HepG2 (cell line): ENCODE results near the gene NLGN3. TPM values are rescaled to one million over a fixed set of nuclear protein-coding genes. Genes with fewer than 3 reads are reported as not detected.

ENCODE experiments used
- ASH2L ChIP-seq: fragments of 300-600, 200-600 bp; sonication (generic); IDR thresholded peaks from 2 replicates; pipeline ENCODE4 v1.7.0; 2017; ENCODE audit warnings: low read depth, mild to moderate bottlenecking, moderate library complexity, mixed read lengths, low read length; ENCODE audit not compliant: insufficient read length
- HNF4A ChIP-seq: sonication (generic); formaldehyde crosslinking; IDR thresholded peaks from 2 replicates; pipeline ENCODE4 v1.4.0; 2020; ENCODE audit warnings: missing genetic modification reagents
- HOXA7 ChIP-seq: sonication (generic); formaldehyde crosslinking; IDR thresholded peaks from 2 replicates; pipeline ENCODE4 v1.8.1; 2022; ENCODE audit warnings: mild to moderate bottlenecking, missing genetic modification reagents, moderate library complexity
- MED1 ChIP-seq: sonication (generic); formaldehyde crosslinking; IDR thresholded peaks from 2 replicates; pipeline ENCODE4 v1.4.0; 2020; ENCODE audit warnings: missing genetic modification reagents
- MIER2 ChIP-seq: IDR thresholded peaks from 2 replicates; pipeline ENCODE4 v1.6.1; 2016; ENCODE audit warnings: missing biosample characterization, missing genetic modification reagents
- NFYC ChIP-seq: IDR thresholded peaks from 2 replicates; pipeline ENCODE4 v1.6.1; 2016; ENCODE audit warnings: missing genetic modification reagents, missing compliant biosample characterization
- PATZ1 ChIP-seq: sonication (generic); formaldehyde crosslinking; IDR thresholded peaks from 2 replicates; pipeline ENCODE4 v1.4.0; 2020; ENCODE audit warnings: missing genetic modification reagents
- PAXIP1 ChIP-seq: sonication (generic); formaldehyde crosslinking; conservative IDR thresholded peaks from 2 replicates; pipeline ENCODE4 v1.4.0; 2020; ENCODE audit warnings: mild to moderate bottlenecking, missing genetic modification reagents, moderate library complexity
- RARA ChIP-seq: IDR thresholded peaks from 2 replicates; pipeline ENCODE4 v1.6.1; 2016; ENCODE audit warnings: missing genetic modification reagents, missing compliant biosample characterization
- RBM22 ChIP-seq: fragments of 200-400 bp; formaldehyde crosslinking; optimal IDR thresholded peaks from 2 replicates; pipeline ENCODE3; 2017; ENCODE audit warnings: mild to moderate bottlenecking, low read length, moderate library complexity
- SOX13 ChIP-seq, 3 experiments: fragments of 450-650 bp in 1 of 3; sonication (generic) in 1 of 3; formaldehyde crosslinking in 1 of 3; IDR thresholded peaks in 2 of 3; conservative IDR thresholded peaks in 1 of 3; 2 replicates each; pipeline versions ENCODE4 v1.5.0 to v1.6.1; 2016 to 2020; ENCODE audit warnings: antibody characterized with exemption in 1 of 3, mild to moderate bottlenecking in 1 of 3, missing compliant biosample characterization in 1 of 3, missing genetic modification reagents in 1 of 3, moderate library complexity in 1 of 3
- SOX5 ChIP-seq: IDR thresholded peaks from 2 replicates; pipeline ENCODE4 v1.6.1; 2016; ENCODE audit warnings: borderline replicate concordance
- TARDBP ChIP-seq: sonication (generic); formaldehyde crosslinking; IDR thresholded peaks from 2 replicates; pipeline ENCODE4 v1.8.0; 2022; ENCODE audit warnings: mild to moderate bottlenecking, missing genetic modification reagents
- ZNF501 ChIP-seq: sonication (generic); formaldehyde crosslinking; IDR thresholded peaks from 2 replicates; pipeline ENCODE4 v1.5.1; 2020; ENCODE audit warnings: mild to moderate bottlenecking, moderate library complexity, missing genetic modification reagents
- ZNF549 ChIP-seq: sonication (generic); formaldehyde crosslinking; IDR thresholded peaks from 2 replicates; pipeline ENCODE4 v1.5.0; 2020; ENCODE audit warnings: missing genetic modification reagents
- ZNF777 ChIP-seq: sonication (generic); formaldehyde crosslinking; IDR thresholded peaks from 2 replicates; pipeline ENCODE4 v1.4.0; 2020; ENCODE audit warnings: missing genetic modification reagents
- polyA plus RNA-seq, 8 experiments: library from polyadenylated mRNA; depleted of rRNA in 3 of 8; stranded (reverse) in 7 of 8; unstranded in 1 of 8; fragments of >200 nt; fragmentation: Illumina TruSeq in 4 of 8; extraction: Trizol in 4 of 8; gene quantifications; 2 replicates each; pipeline versions ENCODE4 v1.2.1 to v1.2.3, GENCODE V29; 2011 to 2016; ENCODE audit warnings: low read depth in 4 of 8, missing spikeins in 1 of 8, mixed read lengths in 1 of 8; ENCODE audit not compliant: insufficient read depth in 1 of 8
- total RNA-seq, 5 experiments: library from RNA; depleted of rRNA; stranded (reverse); fragments of >200 nt; fragmentation: Illumina TruSeq; extraction: Trizol; gene quantifications; 2 replicates each; pipeline ENCODE4 v1.2.3, GENCODE V29; 2016; ENCODE audit warnings: low read depth in 1 of 5
- TF ChIP-seq, protein P1 (sequence below): sonication (generic); formaldehyde crosslinking; IDR thresholded peaks from 2 replicates; pipeline ENCODE4 v1.4.0; 2020; ENCODE audit warnings: missing genetic modification reagents, borderline replicate concordance
- TF ChIP-seq, protein P2 (sequence below): sonication (generic); formaldehyde crosslinking; IDR thresholded peaks from 2 replicates; pipeline ENCODE4 v1.4.0; 2020; ENCODE audit warnings: missing genetic modification reagents

Gene NLGN3
- total and polyA plus RNA-seq, 2 of the 13 experiments (the other 11 are each of a cell fraction or from before 2014, with no cell fraction given): 0.04 to 0.16 TPM

DNA sequence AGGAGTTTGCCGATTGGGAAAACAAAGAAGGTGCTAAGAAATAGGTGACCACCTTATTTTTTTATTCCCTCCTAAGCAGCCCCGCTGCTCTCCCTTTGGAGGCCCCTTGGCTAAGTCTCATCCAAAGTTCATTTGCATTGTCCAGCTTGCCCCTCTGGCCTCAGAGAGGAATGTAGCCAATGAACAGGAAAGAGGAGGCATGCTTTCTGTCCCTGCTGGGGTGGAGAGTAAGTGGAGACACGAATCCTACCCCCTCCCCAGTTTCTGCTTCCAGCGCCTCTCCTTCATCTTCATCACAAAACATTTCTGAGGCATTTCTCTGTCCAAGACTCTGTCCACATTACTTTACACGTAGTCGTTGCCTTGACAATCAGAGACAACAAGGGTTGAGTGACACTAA is 38.7 kb downstream of the NLGN3 start (continued):
- TF ChIP-seq PATZ1 (peak; percentile 75), RARA (CRISPR knock-in tag) (peak; percentile 57; the same call in 1 of the 2 replicates), NFYC (CRISPR knock-in tag) (0 out of 2 replicates have a peak, but pooled peaks have one; percentile 16), MIER2 (CRISPR knock-in tag) (0 out of 2 replicates have a peak, but pooled peaks have one; percentile 24), HNF4A (CRISPR knock-in tag) (peak; percentile 79), ZNF777 (CRISPR knock-in tag) (0 out of 2 replicates have a peak, but pooled peaks have one; percentile 16), PAXIP1 (CRISPR knock-in tag) (peak; percentile 89), MED1 (CRISPR knock-in tag) (0 out of 2 replicates have a peak, but pooled peaks have one; percentile 35), ZNF549 (CRISPR knock-in tag) (no peak), SOX13 (IDR thresholded peaks at IDR 0.05) (no peak), SOX13 (CRISPR knock-in tag; conservative IDR thresholded peaks at IDR 0.05 in 1 of 2, IDR thresholded peaks at IDR 0.05 in 1 of 2) (peak in 1 of 2 experiments; percentile 74; a peak in 2 of 4 replicates), ZNF501 (CRISPR knock-in tag) (peak; percentile 41; the same call in 1 of the 2 replicates), HOXA7 (CRISPR knock-in tag) (no peak), RBM22 (no peak), TARDBP (CRISPR knock-in tag) (peak; percentile 13; the same call in 1 of the 2 replicates), ASH2L (peak; percentile 59), SOX5 (CRISPR knock-in tag) (peak; percentile 48; the same call in 1 of the 2 replicates)
- TF ChIP-seq, protein P1, sequence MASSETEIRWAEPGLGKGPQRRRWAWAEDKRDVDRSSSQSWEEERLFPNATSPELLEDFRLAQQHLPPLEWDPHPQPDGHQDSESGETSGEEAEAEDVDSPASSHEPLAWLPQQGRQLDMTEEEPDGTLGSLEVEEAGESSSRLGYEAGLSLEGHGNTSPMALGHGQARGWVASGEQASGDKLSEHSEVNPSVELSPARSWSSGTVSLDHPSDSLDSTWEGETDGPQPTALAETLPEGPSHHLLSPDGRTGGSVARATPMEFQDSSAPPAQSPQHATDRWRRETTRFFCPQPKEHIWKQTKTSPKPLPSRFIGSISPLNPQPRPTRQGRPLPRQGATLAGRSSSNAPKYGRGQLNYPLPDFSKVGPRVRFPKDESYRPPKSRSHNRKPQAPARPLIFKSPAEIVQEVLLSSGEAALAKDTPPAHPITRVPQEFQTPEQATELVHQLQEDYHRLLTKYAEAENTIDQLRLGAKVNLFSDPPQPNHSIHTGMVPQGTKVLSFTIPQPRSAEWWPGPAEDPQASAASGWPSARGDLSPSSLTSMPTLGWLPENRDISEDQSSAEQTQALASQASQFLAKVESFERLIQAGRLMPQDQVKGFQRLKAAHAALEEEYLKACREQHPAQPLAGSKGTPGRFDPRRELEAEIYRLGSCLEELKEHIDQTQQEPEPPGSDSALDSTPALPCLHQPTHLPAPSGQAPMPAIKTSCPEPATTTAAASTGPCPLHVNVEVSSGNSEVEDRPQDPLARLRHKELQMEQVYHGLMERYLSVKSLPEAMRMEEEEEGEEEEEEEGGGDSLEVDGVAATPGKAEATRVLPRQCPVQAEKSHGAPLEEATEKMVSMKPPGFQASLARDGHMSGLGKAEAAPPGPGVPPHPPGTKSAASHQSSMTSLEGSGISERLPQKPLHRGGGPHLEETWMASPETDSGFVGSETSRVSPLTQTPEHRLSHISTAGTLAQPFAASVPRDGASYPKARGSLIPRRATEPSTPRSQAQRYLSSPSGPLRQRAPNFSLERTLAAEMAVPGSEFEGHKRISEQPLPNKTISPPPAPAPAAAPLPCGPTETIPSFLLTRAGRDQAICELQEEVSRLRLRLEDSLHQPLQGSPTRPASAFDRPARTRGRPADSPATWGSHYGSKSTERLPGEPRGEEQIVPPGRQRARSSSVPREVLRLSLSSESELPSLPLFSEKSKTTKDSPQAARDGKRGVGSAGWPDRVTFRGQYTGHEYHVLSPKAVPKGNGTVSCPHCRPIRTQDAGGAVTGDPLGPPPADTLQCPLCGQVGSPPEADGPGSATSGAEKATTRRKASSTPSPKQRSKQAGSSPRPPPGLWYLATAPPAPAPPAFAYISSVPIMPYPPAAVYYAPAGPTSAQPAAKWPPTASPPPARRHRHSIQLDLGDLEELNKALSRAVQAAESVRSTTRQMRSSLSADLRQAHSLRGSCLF (CRISPR knock-in tag): no peak
- TF ChIP-seq, protein P2, sequence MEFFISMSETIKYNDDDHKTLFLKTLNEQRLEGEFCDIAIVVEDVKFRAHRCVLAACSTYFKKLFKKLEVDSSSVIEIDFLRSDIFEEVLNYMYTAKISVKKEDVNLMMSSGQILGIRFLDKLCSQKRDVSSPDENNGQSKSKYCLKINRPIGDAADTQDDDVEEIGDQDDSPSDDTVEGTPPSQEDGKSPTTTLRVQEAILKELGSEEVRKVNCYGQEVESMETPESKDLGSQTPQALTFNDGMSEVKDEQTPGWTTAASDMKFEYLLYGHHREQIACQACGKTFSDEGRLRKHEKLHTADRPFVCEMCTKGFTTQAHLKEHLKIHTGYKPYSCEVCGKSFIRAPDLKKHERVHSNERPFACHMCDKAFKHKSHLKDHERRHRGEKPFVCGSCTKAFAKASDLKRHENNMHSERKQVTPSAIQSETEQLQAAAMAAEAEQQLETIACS (CRISPR knock-in tag): no peak
